K562 (cell line): ENCODE data around the gene HLF. TPM values are rescaled to one million over a fixed set of nuclear protein-coding genes. Genes with fewer than 3 reads are reported as not detected.

Experiments
- ATAC-seq: fragments of 200-7000 bp; cut with Tn5 transposase; 3 replicates; pipeline ENCODE4 v1.9.1; 2020; ENCODE audit warnings: moderate library complexity
- BruUV-seq: library from RNA; stranded (reverse); fragments of 400-500 nt; replicated peaks from 2 replicates; lab custom pipeline; 2021; lab: Mats Ljungman, UMichigan
- CTCF ChIA-PET: fragments of 300-600 bp; formaldehyde crosslinking; extraction: SDS; loops from one replicate; lab custom pipeline; 2021; ENCODE audit warnings: low intra/inter-chr PET ratio; lab: Yijun Ruan, JAX
- POLR2A ChIA-PET: fragments of 300-600, 350-650 bp; sonication (Branson Sonifier 250); formaldehyde crosslinking; extraction: SDS; loops from one replicate; lab custom pipeline; 2021; ENCODE audit warnings: antibody characterized with exemption, inconsistent platforms; lab: Yijun Ruan, JAX
- DNase-seq, 4 experiments: peaks; one replicate each; pipeline versions ENCODE4 v3.0.0 to v3.0.0-alpha.2; 2011 to 2018; ENCODE audit warnings: low spot score in 3 of 4, mixed read lengths in 3 of 4; ENCODE audit errors: extremely low read depth in 1 of 4
- FAIRE-seq: peaks from 2 replicates; lab custom pipeline; 2011; peaks lifted over from hg19 to GRCh38; lab: Jason Lieb, UNC
- H2AFZ ChIP-seq: 2 replicates; pipeline ENCODE4 v1.6.0; 2011; ENCODE audit warnings: low read depth, low read length, control low read depth, inconsistent platforms
- H3K27ac ChIP-seq: fragments of 200-600 bp; 3 replicates; pipeline ENCODE4 v1.8.0; 2011; ENCODE audit warnings: low read depth, mild to moderate bottlenecking, control low read depth, inconsistent platforms, low read length, moderate library complexity, mixed read lengths; ENCODE audit errors: extremely low read depth
- H3K27me3 ChIP-seq, 2 experiments: fragments of 300-600 bp in 1 of 2; 2 replicates in 1 of 2; 3 replicates in 1 of 2; pipeline versions ENCODE4 v1.6.0 to v1.8.0; 2011; ENCODE audit warnings: inconsistent platforms in 2 of 2, low read length in 2 of 2, mild to moderate bottlenecking in 1 of 2, mixed read lengths in 1 of 2, moderate library complexity in 1 of 2; ENCODE audit not compliant: control insufficient read depth in 2 of 2, insufficient read depth in 2 of 2
- H3K36me3 ChIP-seq: fragments of 300-600 bp; 3 replicates; pipeline ENCODE4 v1.8.0; 2011; ENCODE audit warnings: mild to moderate bottlenecking, low read length, inconsistent platforms; ENCODE audit not compliant: control insufficient read depth, insufficient read depth
- H3K4me1 ChIP-seq, 2 experiments: fragments of 200-600 bp in 1 of 2; replicated peaks in 1 of 2; 2 replicates in 1 of 2; 3 replicates in 1 of 2; pipeline versions ENCODE4 v1.5.1 to v1.8.0; 2011; ENCODE audit warnings: inconsistent platforms in 2 of 2, low read length in 2 of 2, mild to moderate bottlenecking in 1 of 2, mixed read lengths in 1 of 2, moderate library complexity in 1 of 2; ENCODE audit not compliant: control insufficient read depth in 2 of 2, insufficient read depth in 2 of 2
- H3K4me2 ChIP-seq: 2 replicates; pipeline ENCODE4 v1.6.1; 2011; ENCODE audit warnings: low read length, control low read depth, inconsistent platforms, mixed read lengths; ENCODE audit not compliant: insufficient read depth
- H3K4me3 ChIP-seq: fragments of 200-600 bp; sonication (generic), shearing (Covaris generic); 2 replicates; pipeline ENCODE4 v1.5.1; 2016; ENCODE audit warnings: control low read depth, inconsistent platforms
- H3K79me2 ChIP-seq: fragments of 200-600 bp; 3 replicates; pipeline ENCODE4 v1.8.0; 2011; ENCODE audit warnings: low read length, inconsistent platforms; ENCODE audit not compliant: control insufficient read depth, insufficient read depth
- H3K9ac ChIP-seq, 2 experiments: 2 replicates each; pipeline versions ENCODE4 v1.6.0 to v1.6.1; 2011; ENCODE audit warnings: low read depth in 2 of 2, low read length in 2 of 2, control low read depth in 1 of 2, inconsistent platforms in 1 of 2, mild to moderate bottlenecking in 1 of 2, mixed read lengths in 1 of 2; ENCODE audit not compliant: insufficient read depth in 1 of 2
- H3K9me1 ChIP-seq: one replicate; pipeline ENCODE4 v1.6.0; 2011; ENCODE audit warnings: inconsistent platforms, mild to moderate bottlenecking, low read length, moderate library complexity; ENCODE audit not compliant: control insufficient read depth, insufficient read depth
- H3K9me3 ChIP-seq: replicated peaks from 2 replicates; pipeline ENCODE4 v1.5.1; 2011; ENCODE audit warnings: low read depth, low read length, inconsistent platforms; ENCODE audit not compliant: control insufficient read depth, insufficient read depth
- H4K20me1 ChIP-seq: replicated peaks from 2 replicates; pipeline ENCODE4 v1.6.1; 2011; ENCODE audit warnings: low read length, inconsistent platforms, mixed read lengths; ENCODE audit not compliant: control insufficient read depth, insufficient read depth
- CHD2 ChIP-seq: IDR thresholded peaks from 2 replicates; pipeline ENCODE4 v1.6.1; 2011; ENCODE audit warnings: low read depth, low read length
- FOXJ3 ChIP-seq: sonication (generic); formaldehyde crosslinking; IDR thresholded peaks from 2 replicates; pipeline ENCODE4 v1.4.0; 2020; ENCODE audit warnings: mild to moderate bottlenecking, missing genetic modification reagents
- FOXM1 ChIP-seq, 2 experiments: fragments of 450-650 bp in 1 of 2; sonication (generic) in 1 of 2; formaldehyde crosslinking in 1 of 2; IDR thresholded peaks; 2 replicates each; pipeline versions ENCODE4 v1.6.1 to v1.9.0; 2017 to 2022; ENCODE audit warnings: low read depth in 2 of 2, mild to moderate bottlenecking in 2 of 2, missing genetic modification reagents in 1 of 2, moderate library complexity in 1 of 2
- POLR2A ChIP-seq: fragments of 450-650 bp; conservative IDR thresholded peaks from 2 replicates; pipeline ENCODE4 v1.6.1; 2016
- ZBTB43 ChIP-seq: sonication (generic); formaldehyde crosslinking; IDR thresholded peaks from 2 replicates; pipeline ENCODE4 v1.8.0; 2023; ENCODE audit warnings: mild to moderate bottlenecking, missing genetic modification reagents
- WGBS: fragments of 100-300 bp; shearing (Covaris generic); methylation state at CpG from one replicate; pipeline ENCODE4 v1.1.6; 2016; ENCODE audit warnings: low coverage, mixed read lengths; ENCODE audit not compliant: insufficient coverage; ENCODE audit errors: missing lambda C conversion rate; 5-methylcytosine and 5-hydroxymethylcytosine counted together
- in situ Hi-C: fragments of 300-500 bp; cut with MboI; formaldehyde crosslinking; loops from 4 replicates; pipeline ENCODE4 v1.15.0; 2018; ENCODE audit warnings: inconsistent platforms, mixed read lengths
- intact Hi-C: fragments of 100-400 bp; cut with micrococcal nuclease; formaldehyde crosslinking; loops from 2 replicates; pipeline ENCODE4 v1.14.2; 2022
- polyA plus RNA-seq, 8 experiments: library from polyadenylated mRNA; depleted of rRNA in 4 of 8; stranded (reverse) in 5 of 8; unstranded in 3 of 8; fragments of >200 nt; fragmentation: Nextera tagmentation in 2 of 8; fragmentation: Illumina TruSeq in 1 of 8; extraction: Ambion mirVana in 2 of 8; extraction: Trizol in 1 of 8; gene quantifications; 2 replicates each; pipeline versions ENCODE4 v1.2.1 to v1.2.3, GENCODE V29; 2011 to 2014; ENCODE audit warnings: inconsistent platforms in 1 of 8, missing spikeins in 1 of 8
- total RNA-seq, 7 experiments: library from RNA; depleted of rRNA in 6 of 7; stranded (reverse); fragments of >200 nt in 6 of 7; fragmentation: Illumina TruSeq in 2 of 7; extraction: Trizol in 2 of 7; gene quantifications; 2 replicates each; pipeline versions ENCODE4 v1.2.1 to v1.2.3, GENCODE V29; 2011 to 2021; ENCODE audit warnings: low replicate concordance in 1 of 7

The HLF gene
- total and polyA plus RNA-seq, 9 of the 15 experiments (the other 6 are each of a cell fraction or from before 2014, with no cell fraction given) = 0.03 to 0.24 (median 0.09) TPM

GRCh38 chr17:55308613-55309391 is 44.0 kb downstream of the HLF start:
- TF ChIP-seq POLR2A = no peak
- no peak for TF ChIP-seq CHD2
- no peak for TF ChIP-seq FOXJ3 (CRISPR knock-in tag)
- TF ChIP-seq ZBTB43 (CRISPR knock-in tag) = no peak
- TF ChIP-seq FOXM1 (IDR thresholded peaks at IDR 0.05; ENCODE audit: low read depth) = no peak
- no peak for TF ChIP-seq FOXM1 (CRISPR knock-in tag; IDR thresholded peaks at IDR 0.05; ENCODE audit: low read depth)
- TF ChIP-seq, all 486 proteins: peak for 0
- Histone ChIP-seq H3K9me1 (no peaks in the 10 kb centered on the region), H3K4me2 (no peak overlapping the region), H3K27me3 (no peaks in the 10 kb centered on the region), H3K36me3 (no peaks in the 10 kb centered on the region), H3K4me3 (no peak overlapping the region), H3K9ac (no peak overlapping the region), H3K79me2 (no peaks in the 10 kb centered on the region), H3K27ac (no peak overlapping the region), H2AFZ (peak overlapping the region; percentile 28; the same call in 1 of the 2 replicates), H3K4me1 (peaks cover 3 to 4% of the 10 kb centered on the region in 2 experiments; a peak in 4 of 5 replicates), H3K9me3 (no peaks in the 10 kb centered on the region), H4K20me1 (no peaks in the 10 kb centered on the region)
- no TSS peak for BruUV-seq
- POLR2A ChIA-PET = no interaction called here
- in situ Hi-C loops (no loop called here), intact Hi-C loops (no loop called here)
- 33% methylated on average over 9 of the region's 9 CpGs for WGBS
- FAIRE-seq (no peak), ATAC-seq (no peak), DNase-seq (no peak)
- CTCF ChIA-PET = no interaction called here
